Measurements from ENCODE around the gene CCDC177. TPM values are rescaled to one million over a fixed set of nuclear protein-coding genes. Genes with fewer than 3 reads are reported as not detected.

The CCDC177 gene
- total and polyA plus RNA-seq, 4 donors: 0.08 TPM; not detected in 3

DNA sequence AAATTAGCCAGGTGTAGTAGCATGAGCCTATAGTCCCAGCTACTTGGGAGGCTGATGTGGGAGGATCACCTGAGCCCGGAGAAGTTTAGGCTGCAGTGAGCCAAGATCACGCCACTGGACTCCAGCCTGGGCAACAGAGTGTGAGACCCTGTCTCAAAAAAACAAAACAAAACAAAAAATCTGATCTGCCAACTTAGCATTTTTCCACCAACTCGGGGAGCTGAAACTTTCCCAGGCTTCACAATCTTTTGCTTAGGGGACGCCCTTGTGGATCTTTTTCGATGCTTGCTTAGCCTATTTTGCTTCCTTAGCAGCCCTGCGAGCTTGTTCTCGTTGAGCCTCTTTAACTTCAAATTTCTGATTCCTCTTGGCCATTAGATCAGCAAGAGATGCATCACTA, 13.8 kb downstream of the CCDC177 start (continued):
- TF ChIP-seq MAX (IDR thresholded peaks at IDR 0.05): no peak

DNA sequence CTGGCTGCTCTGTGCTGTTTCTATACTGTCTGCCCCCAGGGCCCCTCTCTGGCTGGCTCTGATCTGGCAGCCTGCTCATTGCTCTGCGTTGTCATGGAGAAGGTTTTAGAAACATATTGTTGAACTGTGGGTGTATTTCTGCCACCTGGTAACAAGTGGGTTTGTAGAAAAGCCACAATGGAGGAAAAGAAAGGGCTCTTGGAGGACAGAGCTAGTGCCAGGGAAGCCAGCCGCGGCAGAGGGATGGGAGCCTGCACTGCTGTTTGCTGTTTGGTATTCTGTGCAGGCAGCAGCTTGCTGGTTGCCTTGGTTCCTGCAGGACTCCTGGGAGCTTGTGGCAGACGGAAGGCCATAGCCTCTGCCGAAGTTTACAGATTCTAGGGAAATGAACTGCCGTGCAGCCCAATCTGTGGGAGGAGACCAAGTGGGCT, 15.1 kb downstream of the CCDC177 start:
- no peaks in the 10 kb centered on the region for H3K36me3 ChIP-seq (ENCODE audit: control insufficient read depth in 4 of 4, insufficient read depth in 3 of 4, low read depth in 1 of 4, low read length in 3 of 4)
- H3K27ac ChIP-seq (ENCODE audit: low read depth in 1 of 2, low read length in 2 of 2): no peak overlapping the region
- H3K4me1 ChIP-seq (ENCODE audit: control insufficient read depth in 4 of 4, insufficient read depth in 4 of 4, low read length in 3 of 4): no peaks in the 10 kb centered on the region
- no peak overlapping the region for H3K9ac ChIP-seq (ENCODE audit: low read depth in 1 of 2, low read length in 2 of 2)
- H3K27me3 ChIP-seq (ENCODE audit: control insufficient read depth in 4 of 4, insufficient read depth in 4 of 4, low read length in 3 of 4): peaks cover 0 to 3% (median under 1%) of the 10 kb centered on the region in 4 donors
- H3K9me3 ChIP-seq (ENCODE audit: control insufficient read depth in 4 of 4, low read length in 3 of 4): no peaks in the 10 kb centered on the region
- no peak for TF ChIP-seq NR2F2 (IDR thresholded peaks at IDR 0.05)
- TF ChIP-seq, protein P1, sequence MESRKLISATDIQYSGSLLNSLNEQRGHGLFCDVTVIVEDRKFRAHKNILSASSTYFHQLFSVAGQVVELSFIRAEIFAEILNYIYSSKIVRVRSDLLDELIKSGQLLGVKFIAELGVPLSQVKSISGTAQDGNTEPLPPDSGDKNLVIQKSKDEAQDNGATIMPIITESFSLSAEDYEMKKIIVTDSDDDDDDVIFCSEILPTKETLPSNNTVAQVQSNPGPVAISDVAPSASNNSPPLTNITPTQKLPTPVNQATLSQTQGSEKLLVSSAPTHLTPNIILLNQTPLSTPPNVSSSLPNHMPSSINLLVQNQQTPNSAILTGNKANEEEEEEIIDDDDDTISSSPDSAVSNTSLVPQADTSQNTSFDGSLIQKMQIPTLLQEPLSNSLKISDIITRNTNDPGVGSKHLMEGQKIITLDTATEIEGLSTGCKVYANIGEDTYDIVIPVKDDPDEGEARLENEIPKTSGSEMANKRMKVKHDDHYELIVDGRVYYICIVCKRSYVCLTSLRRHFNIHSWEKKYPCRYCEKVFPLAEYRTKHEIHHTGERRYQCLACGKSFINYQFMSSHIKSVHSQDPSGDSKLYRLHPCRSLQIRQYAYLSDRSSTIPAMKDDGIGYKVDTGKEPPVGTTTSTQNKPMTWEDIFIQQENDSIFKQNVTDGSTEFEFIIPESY (IDR thresholded peaks at IDR 0.05): no peak
- DNase-seq (ENCODE audit: low spot score): no peak
- WGBS: 60% methylated on average over 6 of the region's 6 CpGs
- H3K4me3 ChIP-seq (ENCODE audit: low read depth in 1 of 3, low read length in 3 of 3): no peak overlapping the region

DNA sequence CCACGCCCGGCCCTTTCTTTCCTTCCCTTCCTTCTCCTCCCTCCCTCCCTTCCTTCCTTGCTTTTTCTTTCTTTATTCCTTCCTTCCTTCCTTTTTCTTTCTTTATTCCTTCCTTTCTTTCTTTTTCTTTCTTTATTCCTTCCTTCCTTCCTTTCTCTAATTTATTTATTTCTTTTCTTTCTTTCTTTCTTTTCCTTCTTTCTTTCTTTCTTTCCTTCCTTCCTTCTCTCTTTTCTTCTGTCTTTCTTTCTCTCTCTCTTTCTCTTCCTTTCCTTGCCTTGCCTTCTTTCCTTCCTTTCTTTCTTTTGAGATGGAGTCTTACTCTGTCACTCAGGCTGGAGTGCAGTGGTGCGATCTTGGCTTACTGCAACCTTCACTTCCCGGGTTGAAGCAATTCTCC, 15.9 kb downstream of the CCDC177 start:
- Histone ChIP-seq H3K9ac (ENCODE audit: low read depth in 1 of 2, low read length in 2 of 2) (no peak overlapping the region), H3K4me1 (ENCODE audit: control insufficient read depth in 4 of 4, insufficient read depth in 4 of 4, low read length in 3 of 4) (no peaks in the 10 kb centered on the region), H3K27ac (ENCODE audit: low read depth in 1 of 2, low read length in 2 of 2) (no peak overlapping the region), H3K27me3 (ENCODE audit: control insufficient read depth in 4 of 4, insufficient read depth in 4 of 4, low read length in 3 of 4) (peaks cover 0 to 3% (median 0%) of the 10 kb centered on the region in 4 donors), H3K36me3 (ENCODE audit: control insufficient read depth in 4 of 4, insufficient read depth in 3 of 4, low read depth in 1 of 4, low read length in 3 of 4) (no peaks in the 10 kb centered on the region), H3K9me3 (ENCODE audit: control insufficient read depth in 4 of 4, low read length in 3 of 4) (no peaks in the 10 kb centered on the region), H3K4me3 (ENCODE audit: low read depth in 1 of 3, low read length in 3 of 3) (no peak overlapping the region)
- no peak for TF ChIP-seq RXRA (IDR thresholded peaks at IDR 0.05)
- no peak for TF ChIP-seq FOXA2 (IDR thresholded peaks at IDR 0.05)
- TF ChIP-seq YY1 (IDR thresholded peaks at IDR 0.05): no peak
- TF ChIP-seq RAD21 (IDR thresholded peaks at IDR 0.05): no peak
- TF ChIP-seq, protein P2, sequence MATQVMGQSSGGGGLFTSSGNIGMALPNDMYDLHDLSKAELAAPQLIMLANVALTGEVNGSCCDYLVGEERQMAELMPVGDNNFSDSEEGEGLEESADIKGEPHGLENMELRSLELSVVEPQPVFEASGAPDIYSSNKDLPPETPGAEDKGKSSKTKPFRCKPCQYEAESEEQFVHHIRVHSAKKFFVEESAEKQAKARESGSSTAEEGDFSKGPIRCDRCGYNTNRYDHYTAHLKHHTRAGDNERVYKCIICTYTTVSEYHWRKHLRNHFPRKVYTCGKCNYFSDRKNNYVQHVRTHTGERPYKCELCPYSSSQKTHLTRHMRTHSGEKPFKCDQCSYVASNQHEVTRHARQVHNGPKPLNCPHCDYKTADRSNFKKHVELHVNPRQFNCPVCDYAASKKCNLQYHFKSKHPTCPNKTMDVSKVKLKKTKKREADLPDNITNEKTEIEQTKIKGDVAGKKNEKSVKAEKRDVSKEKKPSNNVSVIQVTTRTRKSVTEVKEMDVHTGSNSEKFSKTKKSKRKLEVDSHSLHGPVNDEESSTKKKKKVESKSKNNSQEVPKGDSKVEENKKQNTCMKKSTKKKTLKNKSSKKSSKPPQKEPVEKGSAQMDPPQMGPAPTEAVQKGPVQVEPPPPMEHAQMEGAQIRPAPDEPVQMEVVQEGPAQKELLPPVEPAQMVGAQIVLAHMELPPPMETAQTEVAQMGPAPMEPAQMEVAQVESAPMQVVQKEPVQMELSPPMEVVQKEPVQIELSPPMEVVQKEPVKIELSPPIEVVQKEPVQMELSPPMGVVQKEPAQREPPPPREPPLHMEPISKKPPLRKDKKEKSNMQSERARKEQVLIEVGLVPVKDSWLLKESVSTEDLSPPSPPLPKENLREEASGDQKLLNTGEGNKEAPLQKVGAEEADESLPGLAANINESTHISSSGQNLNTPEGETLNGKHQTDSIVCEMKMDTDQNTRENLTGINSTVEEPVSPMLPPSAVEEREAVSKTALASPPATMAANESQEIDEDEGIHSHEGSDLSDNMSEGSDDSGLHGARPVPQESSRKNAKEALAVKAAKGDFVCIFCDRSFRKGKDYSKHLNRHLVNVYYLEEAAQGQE (IDR thresholded peaks at IDR 0.05): no peak
- no peak for TF ChIP-seq JUND (IDR thresholded peaks at IDR 0.05)
- TF ChIP-seq CTCF (IDR thresholded peaks at IDR 0.05; ENCODE audit: low read depth, low read length, missing input control): no peak
- TF ChIP-seq SP1 (IDR thresholded peaks at IDR 0.05): no peak
- DNase-seq (ENCODE audit: low spot score): no peak
- 87% methylated on average over 4 of the region's 4 CpGs for WGBS
